Keratinocyte (primary cell): ENCODE data around the gene TMC8.

ENCODE experiments used
- CTCF ChIP-seq, 3 experiments: IDR thresholded peaks in 1 of 3; conservative IDR thresholded peaks in 1 of 3; optimal IDR thresholded peaks in 1 of 3; 2 replicates in 2 of 3; 3 replicates in 1 of 3; pipeline versions ENCODE3 to v1.5.1; 2011; ENCODE audit warnings: low read length in 3 of 3, mild to moderate bottlenecking in 3 of 3, moderate library complexity in 2 of 3, control low read depth in 1 of 3, inconsistent platforms in 1 of 3; ENCODE audit not compliant: insufficient read depth in 2 of 3; ENCODE audit errors: extremely low read depth in 1 of 3
- EZH2 ChIP-seq: IDR thresholded peaks from one replicate; pipeline ENCODE4 v1.6.1; 2012; ENCODE audit warnings: inconsistent platforms, mild to moderate bottlenecking, low read length, moderate library complexity

- no peak for TF ChIP-seq CTCF (optimal IDR thresholded peaks at IDR 0.05 in 1 of 3, IDR thresholded peaks at IDR 0.05 in 1 of 3, conservative IDR thresholded peaks at IDR 0.05 in 1 of 3; ENCODE audit: extremely low read depth in 1 of 3, insufficient read depth in 2 of 3, low read length in 3 of 3)
- no peak for TF ChIP-seq EZH2
These were observed 29.0 kb upstream of the TMC8 start for GRCh38 chr17:78101542-78101941.
